ENCODE results near the gene LILRA2. TPM values are rescaled to one million over a fixed set of nuclear protein-coding genes. Genes with fewer than 3 reads are reported as not detected.
"Not testable (repeated sequence)": the region's sequence is repeated elsewhere in the genome, so short reads cannot be mapped to it uniquely, and the experiment has no call there.

LILRA2 gene
- total RNA-seq, 2 experiments from 2014 or later = not detected

GRCh38 chr19:54554896-54555295, 18.7 kb upstream of the LILRA2 start:
- Mint-ChIP-seq H3K36me3 (no peaks in the 10 kb centered on the region), H3K27ac (no peak overlapping the region), H3K4me1 (peaks cover 5% of the 10 kb centered on the region), H3K9me3 (peaks cover 1% of the 10 kb centered on the region), H3K4me3 (no peak overlapping the region), H3K27me3 (peaks cover 46% of the 10 kb centered on the region)
- DNase-seq = no peak

GRCh38 chr19:54556194-54556593, 17.4 kb upstream of the LILRA2 start:
- peaks cover 1% of the 10 kb centered on the region for H3K9me3 Mint-ChIP-seq
- peaks cover 37% of the 10 kb centered on the region for H3K27me3 Mint-ChIP-seq
- DNase-seq = no peak
- H3K36me3 Mint-ChIP-seq = no peaks in the 10 kb centered on the region
- H3K4me3 Mint-ChIP-seq = no peak overlapping the region
- H3K27ac Mint-ChIP-seq = no peak overlapping the region
- H3K4me1 Mint-ChIP-seq = peaks cover 4% of the 10 kb centered on the region

GRCh38 chr19:54558339-54558738, 15.3 kb upstream of the LILRA2 start:
- DNase-seq = no peak
- Mint-ChIP-seq H3K4me3 (no peak overlapping the region), H3K27me3 (peaks cover 31% of the 10 kb centered on the region), H3K9me3 (no peaks in the 10 kb centered on the region), H3K36me3 (no peaks in the 10 kb centered on the region), H3K27ac (no peak overlapping the region), H3K4me1 (no peaks in the 10 kb centered on the region)

GRCh38 chr19:54560881-54561385, 12.7 kb upstream of the LILRA2 start:
- DNase-seq = no peak
- Mint-ChIP-seq H3K9me3 (no peaks in the 10 kb centered on the region), H3K4me3 (no peak overlapping the region), H3K27ac (no peak overlapping the region), H3K4me1 (no peaks in the 10 kb centered on the region), H3K27me3 (peaks cover 21% of the 10 kb centered on the region), H3K36me3 (no peaks in the 10 kb centered on the region)

- Mint-ChIP-seq H3K4me3 (no peak overlapping the region), H3K27ac (no peak overlapping the region), H3K4me1 (no peaks in the 10 kb centered on the region), H3K36me3 (no peaks in the 10 kb centered on the region), H3K27me3 (peaks cover 27% of the 10 kb centered on the region), H3K9me3 (no peaks in the 10 kb centered on the region)
- no peak for DNase-seq
Measured at GRCh38 chr19:54561840-54562239, 11.8 kb upstream of the LILRA2 start.

GRCh38 chr19:54563206-54563605, 10.4 kb upstream of the LILRA2 start:
- H3K9me3 Mint-ChIP-seq, H3K4me1 Mint-ChIP-seq, H3K27ac Mint-ChIP-seq, H3K4me3 Mint-ChIP-seq, DNase-seq, H3K36me3 Mint-ChIP-seq: not testable (repeated sequence)
- H3K27me3 Mint-ChIP-seq = peaks cover 27% of the 10 kb centered on the region

- peaks cover 65% of the 10 kb centered on the region for H3K27me3 Mint-ChIP-seq
- H3K36me3 Mint-ChIP-seq = no peaks in the 10 kb centered on the region
- H3K9me3 Mint-ChIP-seq = no peaks in the 10 kb centered on the region
- no peak overlapping the region for H3K27ac Mint-ChIP-seq
- DNase-seq = no peak
- H3K4me1 Mint-ChIP-seq = peaks cover 5% of the 10 kb centered on the region
- H3K4me3 Mint-ChIP-seq = no peak overlapping the region
Measured at GRCh38 chr19:54570316-54570715, 3.3 kb upstream of the LILRA2 start.

GRCh38 chr19:54571715-54572615, 1.6 kb upstream of the LILRA2 start:
- DNase-seq, H3K4me1 Mint-ChIP-seq, H3K9me3 Mint-ChIP-seq, H3K27ac Mint-ChIP-seq, H3K4me3 Mint-ChIP-seq, H3K36me3 Mint-ChIP-seq: not testable (repeated sequence)
- H3K27me3 Mint-ChIP-seq = peaks cover 54% of the 10 kb centered on the region

- no peaks in the 10 kb centered on the region for H3K9me3 Mint-ChIP-seq
- no peak for DNase-seq
- peaks cover 5% of the 10 kb centered on the region for H3K4me1 Mint-ChIP-seq
- no peak overlapping the region for H3K27ac Mint-ChIP-seq
- no peaks in the 10 kb centered on the region for H3K36me3 Mint-ChIP-seq
- H3K27me3 Mint-ChIP-seq = peaks cover 54% of the 10 kb centered on the region
- no peak overlapping the region for H3K4me3 Mint-ChIP-seq
Measured at GRCh38 chr19:54572696-54573311, 786 bp upstream of the LILRA2 start.

- DNase-seq = no peak
- H3K9me3 Mint-ChIP-seq = no peaks in the 10 kb centered on the region
- H3K4me3 Mint-ChIP-seq = no peak overlapping the region
- H3K4me1 Mint-ChIP-seq = peaks cover 5% of the 10 kb centered on the region
- peaks cover 49% of the 10 kb centered on the region for H3K27me3 Mint-ChIP-seq
- H3K27ac Mint-ChIP-seq = no peak overlapping the region
- no peaks in the 10 kb centered on the region for H3K36me3 Mint-ChIP-seq
Measured at GRCh38 chr19:54574051-54574450, 461 bp downstream of the LILRA2 start.

- DNase-seq = no peak
- H3K4me1 Mint-ChIP-seq = peaks cover 5% of the 10 kb centered on the region
Measured at GRCh38 chr19:54574527-54575056, 1.0 kb downstream of the LILRA2 start.

GRCh38 chr19:54575205-54575604, 1.6 kb downstream of the LILRA2 start:
- not testable (repeated sequence) for H3K27ac Mint-ChIP-seq, H3K4me3 Mint-ChIP-seq, DNase-seq, H3K36me3 Mint-ChIP-seq, H3K9me3 Mint-ChIP-seq, H3K4me1 Mint-ChIP-seq
- peaks cover 45% of the 10 kb centered on the region for H3K27me3 Mint-ChIP-seq

More at GRCh38 chr19:54574527-54575056, 1.0 kb downstream of the LILRA2 start:
- Mint-ChIP-seq H3K27ac (no peak overlapping the region), H3K27me3 (peaks cover 45% of the 10 kb centered on the region), H3K36me3 (no peaks in the 10 kb centered on the region), H3K4me3 (no peak overlapping the region), H3K9me3 (no peaks in the 10 kb centered on the region)

- H3K4me1 Mint-ChIP-seq = peaks cover 5% of the 10 kb centered on the region
- peaks cover 37% of the 10 kb centered on the region for H3K27me3 Mint-ChIP-seq
- no peak for DNase-seq
- no peaks in the 10 kb centered on the region for H3K9me3 Mint-ChIP-seq
- H3K36me3 Mint-ChIP-seq = no peaks in the 10 kb centered on the region
- no peak overlapping the region for H3K27ac Mint-ChIP-seq
- H3K4me3 Mint-ChIP-seq = no peak overlapping the region
Measured at GRCh38 chr19:54576411-54576976, 2.9 kb downstream of the LILRA2 start.

GRCh38 chr19:54577334-54577733, 3.7 kb downstream of the LILRA2 start:
- no peak for DNase-seq
- H3K27ac Mint-ChIP-seq = no peak overlapping the region
- peaks cover 34% of the 10 kb centered on the region for H3K27me3 Mint-ChIP-seq
- H3K9me3 Mint-ChIP-seq = no peaks in the 10 kb centered on the region
- H3K4me3 Mint-ChIP-seq = no peak overlapping the region
- peaks cover 5% of the 10 kb centered on the region for H3K4me1 Mint-ChIP-seq
- no peaks in the 10 kb centered on the region for H3K36me3 Mint-ChIP-seq

GRCh38 chr19:54578268-54578667, 4.7 kb downstream of the LILRA2 start:
- not testable (repeated sequence) for DNase-seq, H3K4me1 Mint-ChIP-seq, H3K9me3 Mint-ChIP-seq, H3K27ac Mint-ChIP-seq, H3K36me3 Mint-ChIP-seq, H3K4me3 Mint-ChIP-seq
- H3K27me3 Mint-ChIP-seq = peaks cover 30% of the 10 kb centered on the region
